Measurements from ENCODE around the gene ANXA2.

GRCh38 chr15:60364612-60364924 lies 33.2 kb downstream of the ANXA2 start:
- no peak for TF ChIP-seq CTCF (IDR thresholded peaks at IDR 0.05)
- no peak for TF ChIP-seq EZH2 (IDR thresholded peaks at IDR 0.05; ENCODE audit: borderline replicate concordance, insufficient read depth, low read depth, low read length, poor library complexity, severe bottlenecking)
